IMR-90 (cell line): Measurements from ENCODE around the gene MTCL3.

Experiments
- ATAC-seq: fragments of 200-7000 bp; cut with Tn5 transposase; 2 replicates; pipeline ENCODE4 v1.9.1; 2020; ENCODE audit warnings: low read depth, mild to moderate bottlenecking, moderate library complexity
- BruUV-seq: library from RNA; stranded (reverse); fragments of 400-500 nt; replicated peaks from 2 replicates; lab custom pipeline; 2021; lab: Mats Ljungman, UMichigan
- CTCF ChIA-PET: fragments of 300-600 bp; formaldehyde crosslinking; extraction: SDS; loops from one replicate; lab custom pipeline; 2021; ENCODE audit warnings: antibody characterized with exemption; lab: Yijun Ruan, JAX
- POLR2A ChIA-PET: fragments of 300-600 bp; sonication (Branson Sonifier 250); formaldehyde crosslinking; loops from one replicate; lab custom pipeline; 2022; ENCODE audit warnings: antibody characterized with exemption; ENCODE audit not compliant: unreplicated experiment; lab: Charles Lee
- DNase-seq: peaks from one replicate; pipeline ENCODE4 v3.0.0; 2013
- H2AFZ ChIP-seq: replicated peaks from 2 replicates; pipeline ENCODE3; 2013; ENCODE audit warnings: low read length, mild to moderate bottlenecking; ENCODE audit not compliant: poor library complexity
- H2AK5ac ChIP-seq: 2 replicates; pipeline ENCODE4 v1.6.1; 2013; ENCODE audit warnings: low read depth, low read length, inconsistent platforms
- H2AK9ac ChIP-seq: replicated peaks from 2 replicates; pipeline ENCODE3; 2013; ENCODE audit warnings: mild to moderate bottlenecking, low read depth, low read length, moderate library complexity; ENCODE audit not compliant: poor library complexity
- H2BK120ac ChIP-seq: 2 replicates; pipeline ENCODE4 v1.6.1; 2013; ENCODE audit warnings: low read depth, low read length, inconsistent platforms
- H2BK15ac ChIP-seq: 3 replicates; pipeline ENCODE4 v1.6.1; 2013; ENCODE audit warnings: low read depth, low read length, inconsistent platforms
- H2BK20ac ChIP-seq: 2 replicates; pipeline ENCODE4 v1.6.1; 2013; ENCODE audit warnings: low read depth, mild to moderate bottlenecking, inconsistent platforms, low read length, moderate library complexity
- H2BK5ac ChIP-seq: 2 replicates; pipeline ENCODE4 v1.6.1; 2013; ENCODE audit warnings: mild to moderate bottlenecking, low read depth, low read length, inconsistent platforms; ENCODE audit not compliant: poor library complexity, severe bottlenecking
- H3K14ac ChIP-seq: replicated peaks from 2 replicates; pipeline ENCODE4 v1.6.1; 2013; ENCODE audit warnings: low read depth, low read length, inconsistent platforms
- H3K18ac ChIP-seq: 2 replicates; pipeline ENCODE4 v1.6.1; 2013; ENCODE audit warnings: low read depth, low read length, control low read depth
- H3K23ac ChIP-seq: 2 replicates; pipeline ENCODE4 v1.6.1; 2013; ENCODE audit warnings: low read depth, low read length, inconsistent platforms
- H3K27ac ChIP-seq: 2 replicates; pipeline ENCODE4 v1.5.1; 2013; ENCODE audit warnings: mild to moderate bottlenecking, control low read depth, low read length; ENCODE audit not compliant: insufficient read depth
- H3K27me3 ChIP-seq: 2 replicates; pipeline ENCODE4 v1.6.1; 2013; ENCODE audit warnings: low read length; ENCODE audit not compliant: control insufficient read depth, insufficient read depth
- H3K36me3 ChIP-seq: 2 replicates; pipeline ENCODE4 v1.6.1; 2013; ENCODE audit warnings: low read length, mixed read lengths; ENCODE audit not compliant: control insufficient read depth, insufficient read depth
- H3K4ac ChIP-seq: 2 replicates; pipeline ENCODE4 v1.6.1; 2013; ENCODE audit warnings: low read depth, low read length, inconsistent platforms
- H3K4me1 ChIP-seq: 2 replicates; pipeline ENCODE4 v1.6.1; 2013; ENCODE audit warnings: low read length, mixed read lengths; ENCODE audit not compliant: control insufficient read depth, insufficient read depth
- H3K4me2 ChIP-seq: 2 replicates; pipeline ENCODE4 v1.6.1; 2013; ENCODE audit warnings: low read depth, mild to moderate bottlenecking, control low read depth, low read length, moderate library complexity
- H3K4me3 ChIP-seq: 2 replicates; pipeline ENCODE4 v1.5.1; 2013; ENCODE audit warnings: low read depth, mild to moderate bottlenecking, control low read depth, low read length, moderate library complexity; ENCODE audit not compliant: insufficient read depth
- H3K56ac ChIP-seq: 2 replicates; pipeline ENCODE4 v1.6.1; 2013; ENCODE audit warnings: low read length, inconsistent platforms; ENCODE audit not compliant: insufficient read depth; ENCODE audit errors: extremely low read depth
- H3K79me1 ChIP-seq, 2 experiments: 2 replicates each; pipeline ENCODE4 v1.6.1; 2013; ENCODE audit warnings: low read length in 2 of 2, inconsistent platforms in 1 of 2, low read depth in 1 of 2
- H3K9ac ChIP-seq: 2 replicates; pipeline ENCODE4 v1.6.1; 2013; ENCODE audit warnings: low read depth, low read length, control low read depth
- H3K9me1 ChIP-seq: 2 replicates; pipeline ENCODE4 v1.6.1; 2013; ENCODE audit warnings: low read length, inconsistent platforms; ENCODE audit not compliant: insufficient read depth
- H3K9me3 ChIP-seq: 2 replicates; pipeline ENCODE4 v1.6.1; 2013; ENCODE audit warnings: low read length; ENCODE audit not compliant: control insufficient read depth, insufficient read depth
- H4K20me1 ChIP-seq: 2 replicates; pipeline ENCODE4 v1.6.1; 2013; ENCODE audit warnings: low read length, inconsistent platforms; ENCODE audit not compliant: insufficient read depth
- H4K5ac ChIP-seq: 2 replicates; pipeline ENCODE4 v1.6.1; 2013; ENCODE audit warnings: mild to moderate bottlenecking, low read depth, low read length, control low read depth
- H4K8ac ChIP-seq, 2 experiments: 2 replicates each; pipeline ENCODE4 v1.6.1; 2013; ENCODE audit warnings: low read depth in 2 of 2, low read length in 2 of 2, control low read depth in 1 of 2, inconsistent platforms in 1 of 2
- H4K91ac ChIP-seq: 2 replicates; pipeline ENCODE4 v1.6.1; 2013; ENCODE audit warnings: low read depth, low read length, inconsistent platforms; ENCODE audit not compliant: insufficient read depth
- CEBPB ChIP-seq: IDR thresholded peaks from 2 replicates; pipeline ENCODE4 v1.6.1; 2012; ENCODE audit warnings: low read depth, low read length, improper control_type of control experiment
- CHD1 ChIP-seq: IDR thresholded peaks from 2 replicates; pipeline ENCODE4 v1.6.1; 2012; ENCODE audit warnings: low read depth, low read length, improper control_type of control experiment
- FOS ChIP-seq: fragments of 150-350 bp; IDR thresholded peaks from 2 replicates; pipeline ENCODE4 v1.6.1; 2016; ENCODE audit warnings: low read depth, low read length
- MAFK ChIP-seq: IDR thresholded peaks from 2 replicates; pipeline ENCODE4 v1.6.1; 2012; ENCODE audit warnings: low read depth, low read length, improper control_type of control experiment
- NFE2L2 ChIP-seq: fragments of 150-350 bp; IDR thresholded peaks from 2 replicates; pipeline ENCODE4 v1.6.1; 2016; ENCODE audit warnings: low read depth, mild to moderate bottlenecking, low read length
- RCOR1 ChIP-seq: IDR thresholded peaks from 2 replicates; pipeline ENCODE4 v1.6.1; 2012; ENCODE audit warnings: mild to moderate bottlenecking, low read length, improper control_type of control experiment; ENCODE audit not compliant: insufficient replicate concordance
- RFX5 ChIP-seq: IDR thresholded peaks from 2 replicates; pipeline ENCODE4 v1.8.0; 2012; ENCODE audit warnings: low read depth, mild to moderate bottlenecking, low read length, moderate library complexity
- SMC3 ChIP-seq: fragments of 150-350 bp; IDR thresholded peaks from 2 replicates; pipeline ENCODE4 v1.6.1; 2016; ENCODE audit warnings: low read depth, mild to moderate bottlenecking, antibody characterized with exemption, low read length, moderate library complexity
- WGBS, 2 experiments: methylation state at CpG; one replicate each; pipeline versions ENCODE4 v1.1.5 to v1.1.7; 2013; ENCODE audit warnings: missing lambda C conversion rate in 2 of 2; ENCODE audit not compliant: insufficient read length in 1 of 2; ENCODE audit errors: extremely low coverage in 2 of 2; 5-methylcytosine and 5-hydroxymethylcytosine counted together
- dilution Hi-C: fragments of 300-500 bp; cut with HindIII; formaldehyde crosslinking; loops from one replicate; pipeline ENCODE4 v1.14.3; 2018; ENCODE audit warnings: low sequenced_read_pairs; ENCODE audit not compliant: unreplicated experiment
- in situ Hi-C: fragments of 300-500 bp; cut with MboI; formaldehyde crosslinking; loops from 3 replicates; pipeline ENCODE4 v1.14.3; 2019; ENCODE audit warnings: low sequenced_read_pairs, inconsistent platforms, mixed read lengths
- intact Hi-C: fragments of 100-400 bp; cut with micrococcal nuclease; formaldehyde crosslinking; loops from 2 replicates; pipeline ENCODE4 v1.10.0; 2022
- TF ChIP-seq, protein P1 (sequence below): fragments of 150-350 bp; IDR thresholded peaks from 2 replicates; pipeline ENCODE4 v1.6.1; 2016; ENCODE audit warnings: low read depth, mild to moderate bottlenecking, low read length, moderate library complexity, borderline replicate concordance
- TF ChIP-seq, protein P2 (sequence below): conservative IDR thresholded peaks from 2 replicates; pipeline ENCODE4 v1.5.1; 2012; ENCODE audit warnings: mild to moderate bottlenecking, low read depth, low read length, improper control_type of control experiment

The MTCL3 gene

DNA sequence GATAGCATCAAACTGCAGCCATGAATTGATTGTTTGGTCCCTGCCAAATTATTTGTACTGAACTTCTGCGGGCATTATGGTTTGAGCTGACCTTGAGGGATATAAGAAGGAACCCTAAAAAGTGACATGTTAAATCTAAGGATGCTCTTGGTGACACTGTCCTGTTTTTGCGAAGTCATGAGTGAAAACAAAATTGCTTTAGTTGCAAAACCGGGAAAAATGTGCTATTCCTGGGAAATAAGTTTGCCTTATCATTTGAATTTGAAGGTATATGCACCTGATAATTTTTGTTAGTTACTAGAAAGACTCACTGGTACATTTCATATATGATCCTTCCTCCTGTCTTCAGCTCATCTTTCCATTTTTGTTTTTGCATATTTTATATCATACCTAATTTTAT is 67.7 kb downstream of the MTCL3 start:
- ATAC-seq: no peak
- no peak overlapping the region for H3K9ac ChIP-seq
- H3K9me1 ChIP-seq: no peaks in the 10 kb centered on the region
- H4K5ac ChIP-seq: no peak overlapping the region
- H4K20me1 ChIP-seq: no peaks in the 10 kb centered on the region
- H3K23ac ChIP-seq: no peak overlapping the region
- no peaks in the 10 kb centered on the region for H3K36me3 ChIP-seq
- BruUV-seq: no TSS peak
- no peak overlapping the region for H3K4ac ChIP-seq
- TF ChIP-seq, protein P1, sequence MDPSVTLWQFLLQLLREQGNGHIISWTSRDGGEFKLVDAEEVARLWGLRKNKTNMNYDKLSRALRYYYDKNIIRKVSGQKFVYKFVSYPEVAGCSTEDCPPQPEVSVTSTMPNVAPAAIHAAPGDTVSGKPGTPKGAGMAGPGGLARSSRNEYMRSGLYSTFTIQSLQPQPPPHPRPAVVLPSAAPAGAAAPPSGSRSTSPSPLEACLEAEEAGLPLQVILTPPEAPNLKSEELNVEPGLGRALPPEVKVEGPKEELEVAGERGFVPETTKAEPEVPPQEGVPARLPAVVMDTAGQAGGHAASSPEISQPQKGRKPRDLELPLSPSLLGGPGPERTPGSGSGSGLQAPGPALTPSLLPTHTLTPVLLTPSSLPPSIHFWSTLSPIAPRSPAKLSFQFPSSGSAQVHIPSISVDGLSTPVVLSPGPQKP: no peak
- TF ChIP-seq, protein P2, sequence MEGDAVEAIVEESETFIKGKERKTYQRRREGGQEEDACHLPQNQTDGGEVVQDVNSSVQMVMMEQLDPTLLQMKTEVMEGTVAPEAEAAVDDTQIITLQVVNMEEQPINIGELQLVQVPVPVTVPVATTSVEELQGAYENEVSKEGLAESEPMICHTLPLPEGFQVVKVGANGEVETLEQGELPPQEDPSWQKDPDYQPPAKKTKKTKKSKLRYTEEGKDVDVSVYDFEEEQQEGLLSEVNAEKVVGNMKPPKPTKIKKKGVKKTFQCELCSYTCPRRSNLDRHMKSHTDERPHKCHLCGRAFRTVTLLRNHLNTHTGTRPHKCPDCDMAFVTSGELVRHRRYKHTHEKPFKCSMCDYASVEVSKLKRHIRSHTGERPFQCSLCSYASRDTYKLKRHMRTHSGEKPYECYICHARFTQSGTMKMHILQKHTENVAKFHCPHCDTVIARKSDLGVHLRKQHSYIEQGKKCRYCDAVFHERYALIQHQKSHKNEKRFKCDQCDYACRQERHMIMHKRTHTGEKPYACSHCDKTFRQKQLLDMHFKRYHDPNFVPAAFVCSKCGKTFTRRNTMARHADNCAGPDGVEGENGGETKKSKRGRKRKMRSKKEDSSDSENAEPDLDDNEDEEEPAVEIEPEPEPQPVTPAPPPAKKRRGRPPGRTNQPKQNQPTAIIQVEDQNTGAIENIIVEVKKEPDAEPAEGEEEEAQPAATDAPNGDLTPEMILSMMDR: no peak
- TF ChIP-seq RFX5 (no peak), MAFK (no peak), NFE2L2 (no peak), CHD1 (no peak), FOS (no peak), SMC3 (no peak), CEBPB (no peak), RCOR1 (no peak)
- H3K4me3 ChIP-seq: no peak overlapping the region
- no peak overlapping the region for H4K91ac ChIP-seq
- intact Hi-C loops: no loop called here
- no peaks in the 10 kb centered on the region for H3K4me1 ChIP-seq
- H3K14ac ChIP-seq: no peak overlapping the region
- H2BK15ac ChIP-seq: no peak overlapping the region
- H3K18ac ChIP-seq: no peak overlapping the region
- no peaks in the 10 kb centered on the region for H3K9me3 ChIP-seq
- dilution Hi-C loops: no loop called here
- H3K27ac ChIP-seq: no peak overlapping the region
- no peak overlapping the region for H2BK120ac ChIP-seq
- ChIA-PET CTCF (no interaction called here), POLR2A (no interaction called here)
- DNase-seq: no peak
- no peaks in the 10 kb centered on the region for H3K27me3 ChIP-seq
- H3K4me2 ChIP-seq: no peak overlapping the region
- no peaks in the 10 kb centered on the region for H3K79me1 ChIP-seq
- no peak overlapping the region for H2BK20ac ChIP-seq
- H2AK9ac ChIP-seq: no peak overlapping the region
- no peak overlapping the region for H2BK5ac ChIP-seq
- in situ Hi-C loops: no loop called here
- no peak overlapping the region for H2AK5ac ChIP-seq
- no peak overlapping the region for H4K8ac ChIP-seq
- no peak overlapping the region for H3K56ac ChIP-seq
- no CpG with 5 or more reads among the region's 3 CpGs for WGBS, 2 experiments
- H2AFZ ChIP-seq: no peak overlapping the region
